HEK293 (cell line): Measurements from ENCODE around the gene MSI2.

ENCODE experiments used
- CTCF ChIA-PET: fragments of 350-600 bp; formaldehyde crosslinking; extraction: SDS; loops from one replicate; lab custom pipeline; 2021; ENCODE audit warnings: antibody characterized with exemption; lab: Yijun Ruan, JAX
- POLR2A ChIA-PET: fragments of 300-600 bp; formaldehyde crosslinking; extraction: SDS; loops from one replicate; lab custom pipeline; 2020; ENCODE audit warnings: antibody characterized with exemption, inconsistent platforms; lab: Yijun Ruan, JAX
- H3K27ac ChIP-seq: fragments of 200-500 bp; sonication (Bioruptor generic); 2 replicates; pipeline ENCODE4 v1.5.1; 2014; ENCODE audit warnings: low read depth, low read length, control low read depth, inconsistent platforms; ENCODE audit errors: extremely low read depth
- H3K36me3 ChIP-seq, 2 experiments: fragments of 200-500 bp in 1 of 2; sonication (Bioruptor generic) in 1 of 2; 1 replicate in 1 of 2; 2 replicates in 1 of 2; pipeline ENCODE4 v1.5.1; 2014 to 2017; ENCODE audit warnings: inconsistent platforms in 2 of 2, low read length in 2 of 2; ENCODE audit not compliant: control insufficient read depth in 2 of 2, insufficient read depth in 1 of 2
- H3K4me1 ChIP-seq: fragments of 200-500 bp; sonication (Bioruptor generic); 2 replicates; pipeline ENCODE4 v1.5.1; 2014; ENCODE audit warnings: mild to moderate bottlenecking, low read length, inconsistent platforms; ENCODE audit not compliant: control insufficient read depth, insufficient read depth
- H3K4me3 ChIP-seq: 2 replicates; pipeline ENCODE4 v1.5.1; 2011; ENCODE audit warnings: low read depth, mild to moderate bottlenecking, control low read depth, low read length, moderate library complexity
- H3K9me3 ChIP-seq: fragments of 200-500 bp; sonication (Bioruptor generic); 2 replicates; pipeline ENCODE4 v1.5.1; 2014; ENCODE audit warnings: low read depth, low read length, inconsistent platforms; ENCODE audit not compliant: control insufficient read depth, insufficient read depth
- BCL6B ChIP-seq: fragments of 450-650 bp; formaldehyde crosslinking; IDR thresholded peaks from 2 replicates; pipeline ENCODE4 v1.5.1; 2017; ENCODE audit warnings: missing biosample characterization, missing genetic modification characterization
- EGR2 ChIP-seq: fragments of 450-650 bp; formaldehyde crosslinking; IDR thresholded peaks from 2 replicates; pipeline ENCODE4 v1.5.1; 2016; ENCODE audit warnings: low read depth, missing biosample characterization, missing genetic modification characterization
- GFI1B ChIP-seq: fragments of 450-650 bp; formaldehyde crosslinking; IDR thresholded peaks from 2 replicates; pipeline ENCODE4 v1.5.1; 2016; ENCODE audit warnings: missing biosample characterization, missing genetic modification characterization
- GLIS1 ChIP-seq: fragments of 450-650 bp; formaldehyde crosslinking; IDR thresholded peaks from 2 replicates; pipeline ENCODE4 v1.5.1; 2016; ENCODE audit warnings: missing biosample characterization, missing genetic modification characterization
- INSM2 ChIP-seq: fragments of 450-650 bp; formaldehyde crosslinking; IDR thresholded peaks from 2 replicates; pipeline ENCODE4 v1.5.1; 2016; ENCODE audit warnings: missing biosample characterization, missing genetic modification characterization
- PATZ1 ChIP-seq: fragments of 450-650 bp; formaldehyde crosslinking; IDR thresholded peaks from 2 replicates; pipeline ENCODE4 v1.5.1; 2016; ENCODE audit warnings: missing biosample characterization, missing genetic modification characterization
- SP7 ChIP-seq: fragments of 450-650 bp; formaldehyde crosslinking; IDR thresholded peaks from 2 replicates; pipeline ENCODE4 v1.5.1; 2016; ENCODE audit warnings: missing biosample characterization, missing genetic modification characterization
- ZBTB17 ChIP-seq: fragments of 450-650 bp; formaldehyde crosslinking; IDR thresholded peaks from 2 replicates; pipeline ENCODE4 v1.5.1; 2016; ENCODE audit warnings: missing biosample characterization, missing genetic modification characterization
- ZBTB20 ChIP-seq: fragments of 450-650 bp; formaldehyde crosslinking; IDR thresholded peaks from 2 replicates; pipeline ENCODE4 v1.5.1; 2016; ENCODE audit warnings: missing biosample characterization, missing genetic modification characterization
- ZBTB44 ChIP-seq: fragments of 450-650 bp; IDR thresholded peaks from 2 replicates; pipeline ENCODE4 v1.5.1; 2018; ENCODE audit warnings: missing biosample characterization, mild to moderate bottlenecking, missing genetic modification characterization
- ZNF350 ChIP-seq: fragments of 450-650 bp; formaldehyde crosslinking; IDR thresholded peaks from 2 replicates; pipeline ENCODE4 v1.5.0; 2017; ENCODE audit warnings: missing biosample characterization, mild to moderate bottlenecking, missing genetic modification characterization
- ZNF366 ChIP-seq: fragments of 450-650 bp; formaldehyde crosslinking; conservative IDR thresholded peaks from 2 replicates; pipeline ENCODE4 v1.5.1; 2016; ENCODE audit warnings: missing biosample characterization, missing genetic modification characterization
- ZNF549 ChIP-seq: fragments of 450-650 bp; IDR thresholded peaks from 2 replicates; pipeline ENCODE4 v1.5.1; 2018; ENCODE audit warnings: missing biosample characterization, missing genetic modification characterization, mild to moderate bottlenecking, inconsistent platforms, moderate library complexity
- ZNF629 ChIP-seq: fragments of 450-650 bp; formaldehyde crosslinking; IDR thresholded peaks from 2 replicates; pipeline ENCODE4 v1.5.1; 2017; ENCODE audit warnings: missing biosample characterization, missing genetic modification characterization
- ZNF707 ChIP-seq: fragments of 450-650 bp; formaldehyde crosslinking; IDR thresholded peaks from 2 replicates; pipeline ENCODE4 v1.5.1; 2016; ENCODE audit warnings: missing biosample characterization, missing genetic modification characterization
- ZNF792 ChIP-seq: fragments of 450-650 bp; formaldehyde crosslinking; IDR thresholded peaks from 2 replicates; pipeline ENCODE4 v1.5.1; 2016; ENCODE audit warnings: missing biosample characterization, missing genetic modification characterization
- ZXDB ChIP-seq: fragments of 450-650 bp; formaldehyde crosslinking; IDR thresholded peaks from 2 replicates; pipeline ENCODE4 v1.5.1; 2016; ENCODE audit warnings: missing biosample characterization, missing genetic modification characterization
- TF ChIP-seq, protein P1 (sequence below): fragments of 450-650 bp; formaldehyde crosslinking; IDR thresholded peaks from 2 replicates; pipeline ENCODE4 v1.5.1; 2017; ENCODE audit warnings: missing biosample characterization, missing genetic modification characterization
- TF ChIP-seq, protein P2 (sequence below): fragments of 450-650 bp; formaldehyde crosslinking; IDR thresholded peaks from 2 replicates; pipeline ENCODE4 v1.5.1; 2016; ENCODE audit warnings: missing biosample characterization, missing genetic modification characterization
- TF ChIP-seq, protein P3 (sequence below): fragments of 450-650 bp; formaldehyde crosslinking; IDR thresholded peaks from 2 replicates; pipeline ENCODE4 v1.5.1; 2016; ENCODE audit warnings: missing biosample characterization, missing genetic modification characterization

Gene MSI2

DNA sequence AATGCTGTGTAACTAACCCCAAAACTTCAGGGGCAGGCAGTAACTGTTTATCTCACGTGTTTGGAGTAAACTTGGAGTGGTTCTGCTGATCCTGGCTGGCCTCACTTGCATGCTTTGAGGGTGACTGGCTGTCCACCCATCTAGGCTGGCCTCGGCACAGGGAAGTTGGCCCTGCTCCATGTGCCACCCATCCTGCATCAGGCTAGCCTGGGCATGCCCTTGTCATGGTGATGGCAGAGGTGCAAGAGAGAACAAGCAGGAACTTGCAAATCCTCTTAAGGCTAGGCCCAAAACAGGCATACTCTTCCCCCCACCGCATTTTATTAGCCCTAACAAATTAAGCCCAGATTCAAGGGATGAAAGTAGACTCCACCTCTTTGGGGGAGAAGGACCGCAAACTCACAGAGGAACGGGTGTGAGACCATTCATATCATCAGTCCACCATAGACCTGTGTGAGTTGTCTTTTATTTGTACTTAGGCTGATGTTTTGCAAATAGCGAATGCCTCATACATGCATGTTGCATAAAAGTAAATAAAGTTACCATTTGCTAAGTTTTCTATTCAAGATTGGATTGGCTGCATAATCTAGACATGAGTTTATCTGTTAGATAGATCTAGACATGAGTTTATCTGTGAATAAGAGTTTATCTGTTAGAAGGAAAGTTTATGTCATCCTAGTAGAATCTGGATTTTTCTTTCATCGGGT is 267.8 kb downstream of the MSI2 start:
- no peak overlapping the region for H3K4me3 ChIP-seq
- H3K4me1 ChIP-seq, result peaks cover 30% of the 10 kb centered on the region
- peak overlapping the region; percentile 33 for H3K27ac ChIP-seq
- no peaks in the 10 kb centered on the region for H3K36me3 ChIP-seq
- ChIA-PET POLR2A (no interaction called here), CTCF (interaction anchor here (1.9 kb wide), 1 partner anchor 148 kb away, joined by 4 read pairs; no protein-coding TSS in a partner anchor)
- H3K9me3 ChIP-seq, result no peaks in the 10 kb centered on the region
- no peak for TF ChIP-seq ZNF792
- TF ChIP-seq, protein P1, sequence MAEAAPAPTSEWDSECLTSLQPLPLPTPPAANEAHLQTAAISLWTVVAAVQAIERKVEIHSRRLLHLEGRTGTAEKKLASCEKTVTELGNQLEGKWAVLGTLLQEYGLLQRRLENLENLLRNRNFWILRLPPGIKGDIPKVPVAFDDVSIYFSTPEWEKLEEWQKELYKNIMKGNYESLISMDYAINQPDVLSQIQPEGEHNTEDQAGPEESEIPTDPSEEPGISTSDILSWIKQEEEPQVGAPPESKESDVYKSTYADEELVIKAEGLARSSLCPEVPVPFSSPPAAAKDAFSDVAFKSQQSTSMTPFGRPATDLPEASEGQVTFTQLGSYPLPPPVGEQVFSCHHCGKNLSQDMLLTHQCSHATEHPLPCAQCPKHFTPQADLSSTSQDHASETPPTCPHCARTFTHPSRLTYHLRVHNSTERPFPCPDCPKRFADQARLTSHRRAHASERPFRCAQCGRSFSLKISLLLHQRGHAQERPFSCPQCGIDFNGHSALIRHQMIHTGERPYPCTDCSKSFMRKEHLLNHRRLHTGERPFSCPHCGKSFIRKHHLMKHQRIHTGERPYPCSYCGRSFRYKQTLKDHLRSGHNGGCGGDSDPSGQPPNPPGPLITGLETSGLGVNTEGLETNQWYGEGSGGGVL (tag by site-specific recombination), result peak; percentile 74
- TF ChIP-seq GFI1B, result no peak
- 0 out of 2 replicates have a peak, but pooled peaks have one; percentile 27 for TF ChIP-seq ZXDB (tag by site-specific recombination)
- TF ChIP-seq SP7 (tag by site-specific recombination), result peak; percentile 12; the same call in 1 of the 2 replicates
- 0 out of 2 replicates have a peak, but pooled peaks have one; percentile 32 for TF ChIP-seq ZBTB20
- TF ChIP-seq, protein P2, sequence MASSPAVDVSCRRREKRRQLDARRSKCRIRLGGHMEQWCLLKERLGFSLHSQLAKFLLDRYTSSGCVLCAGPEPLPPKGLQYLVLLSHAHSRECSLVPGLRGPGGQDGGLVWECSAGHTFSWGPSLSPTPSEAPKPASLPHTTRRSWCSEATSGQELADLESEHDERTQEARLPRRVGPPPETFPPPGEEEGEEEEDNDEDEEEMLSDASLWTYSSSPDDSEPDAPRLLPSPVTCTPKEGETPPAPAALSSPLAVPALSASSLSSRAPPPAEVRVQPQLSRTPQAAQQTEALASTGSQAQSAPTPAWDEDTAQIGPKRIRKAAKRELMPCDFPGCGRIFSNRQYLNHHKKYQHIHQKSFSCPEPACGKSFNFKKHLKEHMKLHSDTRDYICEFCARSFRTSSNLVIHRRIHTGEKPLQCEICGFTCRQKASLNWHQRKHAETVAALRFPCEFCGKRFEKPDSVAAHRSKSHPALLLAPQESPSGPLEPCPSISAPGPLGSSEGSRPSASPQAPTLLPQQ (tag by site-specific recombination), result 0 out of 2 replicates have a peak, but pooled peaks have one; percentile 23
- no peak for TF ChIP-seq ZNF549 (tag by site-specific recombination)
- no peak for TF ChIP-seq INSM2
- TF ChIP-seq ZNF350, result no peak
- no peak for TF ChIP-seq BCL6B (tag by site-specific recombination)
- peak; percentile 88 for TF ChIP-seq ZBTB44 (tag by site-specific recombination)
- no peak for TF ChIP-seq EGR2
- no peak for TF ChIP-seq ZNF707 (tag by site-specific recombination)
- TF ChIP-seq, protein P3, sequence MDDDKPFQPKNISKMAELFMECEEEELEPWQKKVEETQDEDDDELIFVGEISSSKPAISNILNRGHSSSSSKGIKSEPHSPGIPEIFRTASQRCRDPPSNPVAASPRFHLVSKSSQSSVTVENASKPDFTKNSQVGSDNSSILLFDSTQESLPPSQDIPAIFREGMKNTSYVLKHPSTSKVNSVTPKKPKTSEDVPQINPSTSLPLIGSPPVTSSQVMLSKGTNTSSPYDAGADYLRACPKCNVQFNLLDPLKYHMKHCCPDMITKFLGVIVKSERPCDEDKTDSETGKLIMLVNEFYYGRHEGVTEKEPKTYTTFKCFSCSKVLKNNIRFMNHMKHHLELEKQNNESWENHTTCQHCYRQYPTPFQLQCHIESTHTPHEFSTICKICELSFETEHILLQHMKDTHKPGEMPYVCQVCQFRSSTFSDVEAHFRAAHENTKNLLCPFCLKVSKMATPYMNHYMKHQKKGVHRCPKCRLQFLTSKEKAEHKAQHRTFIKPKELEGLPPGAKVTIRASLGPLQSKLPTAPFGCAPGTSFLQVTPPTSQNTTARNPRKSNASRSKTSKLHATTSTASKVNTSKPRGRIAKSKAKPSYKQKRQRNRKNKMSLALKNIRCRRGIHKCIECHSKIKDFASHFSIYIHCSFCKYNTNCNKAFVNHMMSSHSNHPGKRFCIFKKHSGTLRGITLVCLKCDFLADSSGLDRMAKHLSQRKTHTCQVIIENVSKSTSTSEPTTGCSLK, result no peak
- peak; percentile 71 for TF ChIP-seq ZNF366 (tag by site-specific recombination)
- peak; percentile 35; the same call in 1 of the 2 replicates for TF ChIP-seq ZNF629 (tag by site-specific recombination)
- 0 out of 2 replicates have a peak, but pooled peaks have one; percentile 27 for TF ChIP-seq GLIS1
- TF ChIP-seq PATZ1 (tag by site-specific recombination), result peak; percentile 41; the same call in 1 of the 2 replicates
- TF ChIP-seq ZBTB17, result peak; percentile 95
